Cardiac fibroblast (primary cell): ENCODE data around the gene SLC45A2.

Source experiments
- DNase-seq, 2 donors: peaks; one replicate each; pipeline versions ENCODE4 v3.0.0 to v3.0.0-alpha.2; 2010; ENCODE audit warnings: low read depth in 2 of 2
- H3K4me3 ChIP-seq, 2 donors: replicated peaks in 1 of 2; 1 replicate in 1 of 2; 2 replicates in 1 of 2; pipeline ENCODE4 v1.5.1; 2011; ENCODE audit warnings: low read depth in 2 of 2, low read length in 2 of 2, mild to moderate bottlenecking in 2 of 2, moderate library complexity in 1 of 2
- TF ChIP-seq, protein P1 (sequence below): IDR thresholded peaks from one replicate; pipeline ENCODE4 v1.5.1; 2011; ENCODE audit warnings: low read depth, mild to moderate bottlenecking, low read length, inconsistent platforms

The SLC45A2 gene

DNA sequence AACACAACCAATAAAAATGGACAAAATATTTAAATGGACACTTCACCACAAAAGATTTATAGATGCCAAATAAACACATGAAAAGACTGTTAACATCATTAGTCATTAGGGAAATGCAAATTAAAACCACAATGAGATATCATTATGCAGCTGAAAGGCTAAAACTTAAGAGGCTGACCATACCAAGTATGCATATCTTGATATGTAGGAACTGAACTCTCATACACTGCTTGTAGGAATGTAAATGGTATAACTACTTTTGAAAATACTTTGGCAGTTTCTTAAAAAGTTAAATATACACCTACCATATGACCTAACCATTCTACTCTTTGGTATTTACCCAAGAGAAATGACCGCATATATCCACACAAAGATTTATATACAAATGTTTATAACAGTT, 79.1 kb downstream of the SLC45A2 start:
- H3K4me3 ChIP-seq, result no peak overlapping the region
- TF ChIP-seq, protein P1, sequence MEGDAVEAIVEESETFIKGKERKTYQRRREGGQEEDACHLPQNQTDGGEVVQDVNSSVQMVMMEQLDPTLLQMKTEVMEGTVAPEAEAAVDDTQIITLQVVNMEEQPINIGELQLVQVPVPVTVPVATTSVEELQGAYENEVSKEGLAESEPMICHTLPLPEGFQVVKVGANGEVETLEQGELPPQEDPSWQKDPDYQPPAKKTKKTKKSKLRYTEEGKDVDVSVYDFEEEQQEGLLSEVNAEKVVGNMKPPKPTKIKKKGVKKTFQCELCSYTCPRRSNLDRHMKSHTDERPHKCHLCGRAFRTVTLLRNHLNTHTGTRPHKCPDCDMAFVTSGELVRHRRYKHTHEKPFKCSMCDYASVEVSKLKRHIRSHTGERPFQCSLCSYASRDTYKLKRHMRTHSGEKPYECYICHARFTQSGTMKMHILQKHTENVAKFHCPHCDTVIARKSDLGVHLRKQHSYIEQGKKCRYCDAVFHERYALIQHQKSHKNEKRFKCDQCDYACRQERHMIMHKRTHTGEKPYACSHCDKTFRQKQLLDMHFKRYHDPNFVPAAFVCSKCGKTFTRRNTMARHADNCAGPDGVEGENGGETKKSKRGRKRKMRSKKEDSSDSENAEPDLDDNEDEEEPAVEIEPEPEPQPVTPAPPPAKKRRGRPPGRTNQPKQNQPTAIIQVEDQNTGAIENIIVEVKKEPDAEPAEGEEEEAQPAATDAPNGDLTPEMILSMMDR, result no peak
- DNase-seq, result no peak

DNA sequence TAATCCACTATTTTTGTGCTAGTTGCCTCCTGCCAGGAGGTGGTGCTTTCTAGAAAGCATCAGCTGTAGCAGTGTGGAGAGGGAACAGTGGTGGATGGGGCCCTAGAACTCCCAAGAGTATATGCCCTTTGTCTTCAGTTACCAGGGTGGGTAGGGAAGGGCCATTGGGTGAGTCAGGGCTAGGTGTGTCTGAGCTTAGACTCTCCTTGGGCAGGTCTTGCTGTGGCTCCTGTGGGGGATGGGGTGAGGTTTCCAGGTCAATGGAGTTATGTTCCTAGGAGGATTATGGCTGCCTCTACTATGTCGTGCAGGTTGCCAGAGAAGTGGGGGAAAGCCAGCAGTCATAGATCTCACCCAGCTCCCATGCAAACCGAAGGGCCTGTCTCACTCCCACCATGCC, 81.4 kb downstream of the SLC45A2 start:
- TF ChIP-seq, protein P1, result no peak
- H3K4me3 ChIP-seq, result no peak overlapping the region
- DNase-seq, result no peak

DNA sequence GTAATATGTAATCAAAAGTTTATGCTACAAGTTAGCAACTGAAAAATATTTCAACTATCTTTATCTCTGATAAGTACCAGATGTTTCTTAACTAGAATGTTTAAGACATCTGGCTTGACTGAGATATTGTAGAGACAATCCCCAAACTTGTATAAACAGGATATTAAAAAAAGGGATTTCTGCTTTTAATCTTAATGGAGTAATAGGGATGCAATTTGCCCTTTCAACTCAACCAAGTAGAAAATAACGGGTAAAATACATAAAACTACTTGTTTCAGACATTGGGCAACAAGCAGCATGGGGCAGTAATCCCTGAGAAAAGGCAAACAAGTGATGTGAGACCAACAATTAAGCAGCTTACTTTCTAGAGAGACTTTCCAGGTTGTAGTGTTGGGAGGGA, 83.3 kb downstream of the SLC45A2 start:
- peak in 1 of 2 donors; percentile 57 for DNase-seq
- no peak overlapping the region for H3K4me3 ChIP-seq
- TF ChIP-seq, protein P1, result no peak
